ENCODE data around the gene PGA5.

PGA5 gene

DNA sequence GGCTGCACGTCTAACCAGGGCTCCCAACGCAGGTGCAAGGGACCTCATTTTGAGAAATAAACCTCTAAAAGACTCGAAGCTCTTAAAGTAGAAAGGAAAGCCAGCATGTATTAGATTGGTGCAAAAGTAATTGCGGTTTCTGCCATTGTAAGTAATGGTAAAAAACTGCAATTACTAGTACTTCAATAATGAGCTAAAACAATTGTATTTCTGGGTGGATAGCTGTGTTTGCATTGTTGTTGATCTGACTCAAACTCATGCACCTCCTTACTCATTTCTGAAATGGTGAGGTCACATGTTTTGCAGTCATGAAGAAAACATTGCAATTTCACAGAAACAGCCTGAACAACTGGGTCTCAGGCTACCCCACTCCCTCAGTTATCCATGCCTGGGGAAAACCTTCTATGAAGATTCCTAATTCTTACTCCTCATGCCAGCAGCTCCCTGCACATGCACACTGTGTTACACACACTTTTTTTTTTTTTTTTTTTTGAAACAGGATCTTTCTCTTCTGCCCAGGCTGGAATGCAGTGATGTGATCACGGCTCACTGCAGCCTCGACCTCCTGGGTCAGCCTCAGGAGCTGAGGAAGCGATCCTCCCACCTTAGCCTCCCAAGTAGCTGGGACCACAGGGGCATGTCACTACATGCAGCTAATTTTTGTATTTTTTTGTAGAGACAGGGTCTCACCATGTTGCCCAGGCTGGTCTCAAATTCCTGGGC lies 29.5 kb downstream of the PGA5 start:
- peaks cover under 1% of the 10 kb centered on the region for H3K36me3 Mint-ChIP-seq (ENCODE audit: low read depth)
- peaks cover 8% of the 10 kb centered on the region for H3K4me1 Mint-ChIP-seq (ENCODE audit: low read depth)
- peak overlapping the region; percentile 78 for H3K27ac Mint-ChIP-seq
- no peaks in the 10 kb centered on the region for H3K27me3 Mint-ChIP-seq (ENCODE audit: low read depth)
- no peaks in the 10 kb centered on the region for H3K9me3 Mint-ChIP-seq
- H3K4me3 Mint-ChIP-seq: no peak overlapping the region

DNA sequence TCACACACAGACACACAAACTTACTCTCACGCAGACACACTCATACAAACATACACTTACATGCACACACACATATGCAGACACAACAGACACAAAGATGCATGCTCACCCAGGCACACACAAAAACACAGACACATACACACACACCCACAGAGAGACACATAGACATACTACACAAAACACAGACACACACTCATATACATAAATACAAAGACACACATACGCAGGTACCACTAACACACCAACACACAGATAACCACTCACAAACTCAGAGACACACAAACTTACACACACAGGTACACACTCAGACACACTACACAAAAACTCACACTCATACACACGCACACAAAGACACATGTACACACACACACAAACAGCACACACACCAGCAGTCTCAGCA lies 31.8 kb downstream of the PGA5 start:
- peaks cover 8% of the 10 kb centered on the region for H3K4me1 Mint-ChIP-seq (ENCODE audit: low read depth)
- H3K36me3 Mint-ChIP-seq (ENCODE audit: low read depth): no peaks in the 10 kb centered on the region
- H3K9me3 Mint-ChIP-seq: no peaks in the 10 kb centered on the region

DNA sequence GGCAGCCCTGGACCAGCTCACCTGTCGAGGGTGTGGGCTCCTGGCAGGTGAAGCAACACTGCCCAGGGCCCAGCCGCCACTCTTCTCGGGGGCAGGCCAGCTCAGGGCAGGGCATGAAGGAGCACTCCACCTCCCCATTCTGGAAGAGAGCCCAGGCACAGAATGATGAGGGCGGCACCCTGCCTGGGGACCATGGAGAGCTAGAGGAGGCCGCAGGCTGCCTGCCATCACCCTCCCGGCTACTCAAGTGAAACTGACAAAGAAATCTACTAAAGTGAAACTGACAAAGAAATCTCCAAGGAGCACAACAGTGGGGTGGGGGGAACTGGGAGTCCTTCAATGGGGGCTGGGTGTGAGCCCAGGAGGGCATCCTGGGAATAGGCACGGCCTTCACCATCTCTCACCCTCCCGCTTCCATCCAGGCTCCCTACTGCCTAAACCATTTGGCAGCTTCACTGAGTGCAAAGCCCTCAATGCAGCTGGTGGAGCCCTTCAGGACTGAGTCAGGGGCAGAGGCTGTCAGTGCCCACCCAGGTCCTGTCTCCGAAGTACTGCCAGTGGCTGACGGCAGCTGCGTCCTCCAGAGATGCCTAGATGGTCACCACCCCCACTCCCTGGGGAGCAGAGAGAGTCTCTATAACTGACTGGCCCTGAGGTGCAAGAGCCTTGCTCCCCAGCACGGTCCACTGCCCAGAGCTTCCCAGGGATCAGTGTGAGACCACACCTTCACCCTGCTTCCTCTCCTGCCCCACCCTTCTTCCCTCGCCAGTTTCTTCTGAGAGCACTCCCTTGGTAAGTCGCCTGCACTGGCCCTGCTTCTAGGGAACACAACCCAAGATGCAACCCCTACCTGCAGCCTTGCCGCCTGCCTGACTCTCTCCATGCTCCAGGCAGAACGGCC lies 32.5 kb downstream of the PGA5 start:
- Mint-ChIP-seq H3K4me1 (ENCODE audit: low read depth) (peaks cover 8% of the 10 kb centered on the region), H3K4me3 (no peak overlapping the region), H3K27ac (no peak overlapping the region), H3K36me3 (ENCODE audit: low read depth) (no peaks in the 10 kb centered on the region), H3K9me3 (no peaks in the 10 kb centered on the region), H3K27me3 (ENCODE audit: low read depth) (no peaks in the 10 kb centered on the region)

More for the DNA sequence above, 31.8 kb downstream of the PGA5 start:
- Mint-ChIP-seq H3K27ac (no peak overlapping the region), H3K27me3 (ENCODE audit: low read depth) (no peaks in the 10 kb centered on the region), H3K4me3 (no peak overlapping the region)

DNA sequence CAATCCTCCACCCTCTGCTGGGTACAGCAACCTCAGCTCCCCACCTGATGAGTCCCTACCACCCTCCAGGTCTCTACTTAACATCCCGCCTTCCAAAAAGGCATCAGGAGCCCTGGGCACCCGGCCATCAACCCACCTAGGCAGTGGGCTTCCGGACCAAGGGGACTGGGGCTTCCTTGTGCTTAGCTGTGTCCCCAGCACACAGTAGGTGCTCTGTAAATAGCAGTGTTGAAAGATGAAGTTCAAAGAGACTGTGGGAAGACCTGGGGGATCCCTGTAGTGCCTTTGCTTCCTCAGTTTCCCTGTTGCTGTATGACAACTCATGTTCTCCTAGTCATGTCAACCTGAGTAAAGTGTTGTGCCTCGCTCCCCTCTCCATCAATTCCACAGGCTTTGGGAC lies 33.1 kb downstream of the PGA5 start:
- Mint-ChIP-seq H3K36me3 (ENCODE audit: low read depth) (no peaks in the 10 kb centered on the region), H3K27ac (no peak overlapping the region), H3K9me3 (no peaks in the 10 kb centered on the region), H3K27me3 (ENCODE audit: low read depth) (no peaks in the 10 kb centered on the region), H3K4me3 (no peak overlapping the region), H3K4me1 (ENCODE audit: low read depth) (peaks cover 6% of the 10 kb centered on the region)

DNA sequence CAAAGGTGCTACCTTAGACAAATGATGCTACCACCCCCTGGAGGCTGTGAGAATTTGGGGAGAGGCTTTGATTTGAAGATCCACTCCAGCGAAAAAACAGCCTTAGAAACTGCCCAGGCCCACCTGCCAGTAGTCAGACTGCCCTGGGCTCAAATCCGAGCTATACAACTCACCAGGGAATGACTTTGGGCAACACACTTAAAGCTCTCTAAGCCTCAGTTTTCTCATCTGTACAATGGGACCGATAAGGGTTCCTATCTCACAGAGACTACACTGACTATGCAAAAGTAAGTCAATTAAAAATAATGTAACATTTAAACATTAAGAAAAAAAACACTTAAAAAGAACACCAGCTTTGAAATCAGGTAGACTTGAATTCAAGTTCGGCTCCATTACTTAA lies 34.2 kb downstream of the PGA5 start:
- Mint-ChIP-seq H3K4me1 (ENCODE audit: low read depth) (peaks cover 4% of the 10 kb centered on the region), H3K27me3 (ENCODE audit: low read depth) (no peaks in the 10 kb centered on the region), H3K27ac (no peak overlapping the region), H3K4me3 (no peak overlapping the region), H3K36me3 (ENCODE audit: low read depth) (no peaks in the 10 kb centered on the region), H3K9me3 (no peaks in the 10 kb centered on the region)

DNA sequence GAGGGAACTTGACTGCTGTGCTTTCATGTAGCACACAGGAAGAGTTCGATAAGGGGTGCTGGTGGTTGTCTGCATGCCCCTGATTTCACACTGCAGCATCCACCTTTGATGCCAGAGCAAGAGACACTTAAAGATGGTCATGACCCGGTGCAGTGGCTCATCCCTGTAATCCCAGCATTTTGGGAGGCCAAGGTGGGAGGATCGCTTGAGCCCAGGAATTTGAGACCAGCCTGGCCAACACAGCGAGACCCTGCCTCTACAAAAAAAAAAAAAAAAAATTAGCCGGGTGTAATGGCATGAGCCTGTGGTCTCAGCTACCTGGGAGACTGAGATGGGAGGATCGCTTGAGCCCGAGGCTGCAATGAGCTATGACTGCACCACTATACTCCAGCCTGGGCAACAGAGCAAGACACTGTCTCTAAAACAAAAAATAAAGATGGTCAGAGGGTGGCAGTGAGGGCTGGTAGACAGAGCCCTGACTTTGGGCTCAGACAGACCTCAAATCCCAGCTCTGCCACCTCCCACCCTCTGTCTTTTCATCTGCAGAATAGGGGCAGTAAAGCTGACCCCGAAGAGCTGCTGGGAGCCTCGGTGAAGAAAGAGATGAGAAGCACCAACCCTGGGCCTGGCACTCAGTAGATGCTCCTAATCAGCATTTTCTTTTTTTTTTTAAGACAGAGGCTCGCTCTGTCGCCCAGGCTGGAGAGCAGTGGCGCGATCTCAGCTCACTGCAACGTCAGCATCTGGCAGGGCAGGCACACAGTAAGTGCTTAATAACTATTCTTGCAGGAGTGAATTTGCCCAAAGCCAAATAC lies 36.4 kb downstream of the PGA5 start:
- no peak overlapping the region for H3K4me3 Mint-ChIP-seq
- H3K27me3 Mint-ChIP-seq (ENCODE audit: low read depth): no peaks in the 10 kb centered on the region
- peaks cover 3% of the 10 kb centered on the region for H3K4me1 Mint-ChIP-seq (ENCODE audit: low read depth)
- no peak overlapping the region for H3K27ac Mint-ChIP-seq
- no peaks in the 10 kb centered on the region for H3K36me3 Mint-ChIP-seq (ENCODE audit: low read depth)
- no peaks in the 10 kb centered on the region for H3K9me3 Mint-ChIP-seq

DNA sequence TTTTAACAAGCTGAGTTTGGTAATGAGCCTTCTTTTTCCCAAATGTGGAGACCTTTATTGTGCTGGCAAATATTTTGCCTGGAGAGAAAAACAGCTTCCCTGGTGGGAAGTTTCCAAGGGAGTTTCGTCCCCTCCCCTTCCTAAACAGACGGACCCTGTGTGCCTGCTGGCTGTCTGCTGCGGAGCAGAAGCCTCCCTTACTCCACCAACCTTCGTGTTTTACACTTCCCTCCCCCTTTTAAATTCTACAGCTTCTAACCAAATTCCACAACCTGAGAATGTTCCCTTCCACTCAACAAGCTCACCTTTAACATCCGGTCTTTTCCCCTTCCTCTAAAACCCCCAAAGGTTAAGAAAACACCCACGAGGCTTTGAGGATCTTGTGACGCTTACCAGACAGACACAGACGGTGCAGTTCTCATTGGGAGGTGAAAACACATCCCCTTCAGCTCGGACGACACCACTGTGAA lies 37.1 kb downstream of the PGA5 start:
- peaks cover 3% of the 10 kb centered on the region for H3K4me1 Mint-ChIP-seq (ENCODE audit: low read depth)
- H3K36me3 Mint-ChIP-seq (ENCODE audit: low read depth): no peaks in the 10 kb centered on the region
- H3K9me3 Mint-ChIP-seq: no peaks in the 10 kb centered on the region
- no peak overlapping the region for H3K4me3 Mint-ChIP-seq
- H3K27ac Mint-ChIP-seq: no peak overlapping the region
- H3K27me3 Mint-ChIP-seq (ENCODE audit: low read depth): no peaks in the 10 kb centered on the region

DNA sequence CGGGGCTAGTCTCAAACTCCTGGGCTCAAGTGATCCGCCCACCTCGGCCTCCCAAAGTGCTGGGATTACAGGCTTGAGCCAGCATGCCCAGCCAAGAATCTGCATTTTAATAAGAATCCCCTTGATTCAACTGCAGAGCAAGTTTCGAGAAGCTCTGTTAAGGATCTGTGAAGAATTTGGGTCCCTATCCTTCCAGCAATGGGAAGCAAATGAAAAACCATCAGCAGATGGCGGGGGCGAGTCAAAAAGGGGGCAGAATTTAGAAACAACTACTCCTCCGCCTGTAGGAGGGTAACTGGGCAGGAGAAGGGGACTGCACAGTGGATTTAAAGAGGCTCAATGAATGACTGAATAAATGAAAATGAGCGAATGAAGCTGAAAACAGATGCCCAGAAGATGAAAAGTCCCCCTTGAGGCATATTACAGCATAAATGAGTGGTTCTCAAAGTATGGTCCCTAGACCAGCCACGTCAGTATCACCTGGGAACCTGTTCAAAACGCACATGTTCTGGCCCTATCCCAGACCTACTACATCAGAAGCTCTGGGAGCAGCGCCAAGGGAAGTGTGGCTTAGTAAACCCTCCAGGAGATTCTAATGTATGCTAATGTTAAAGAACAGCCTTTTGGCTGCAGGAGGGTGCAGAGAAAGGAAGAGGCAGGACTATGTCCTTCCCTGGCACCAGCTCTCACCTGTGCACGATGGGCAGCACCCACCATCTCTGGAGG lies 39.1 kb downstream of the PGA5 start:
- H3K36me3 Mint-ChIP-seq (ENCODE audit: low read depth): no peaks in the 10 kb centered on the region
- no peak overlapping the region for H3K27ac Mint-ChIP-seq
- no peaks in the 10 kb centered on the region for H3K27me3 Mint-ChIP-seq (ENCODE audit: low read depth)
- H3K4me1 Mint-ChIP-seq (ENCODE audit: low read depth): peaks cover 3% of the 10 kb centered on the region
- no peak overlapping the region for H3K4me3 Mint-ChIP-seq
- H3K9me3 Mint-ChIP-seq: no peaks in the 10 kb centered on the region

DNA sequence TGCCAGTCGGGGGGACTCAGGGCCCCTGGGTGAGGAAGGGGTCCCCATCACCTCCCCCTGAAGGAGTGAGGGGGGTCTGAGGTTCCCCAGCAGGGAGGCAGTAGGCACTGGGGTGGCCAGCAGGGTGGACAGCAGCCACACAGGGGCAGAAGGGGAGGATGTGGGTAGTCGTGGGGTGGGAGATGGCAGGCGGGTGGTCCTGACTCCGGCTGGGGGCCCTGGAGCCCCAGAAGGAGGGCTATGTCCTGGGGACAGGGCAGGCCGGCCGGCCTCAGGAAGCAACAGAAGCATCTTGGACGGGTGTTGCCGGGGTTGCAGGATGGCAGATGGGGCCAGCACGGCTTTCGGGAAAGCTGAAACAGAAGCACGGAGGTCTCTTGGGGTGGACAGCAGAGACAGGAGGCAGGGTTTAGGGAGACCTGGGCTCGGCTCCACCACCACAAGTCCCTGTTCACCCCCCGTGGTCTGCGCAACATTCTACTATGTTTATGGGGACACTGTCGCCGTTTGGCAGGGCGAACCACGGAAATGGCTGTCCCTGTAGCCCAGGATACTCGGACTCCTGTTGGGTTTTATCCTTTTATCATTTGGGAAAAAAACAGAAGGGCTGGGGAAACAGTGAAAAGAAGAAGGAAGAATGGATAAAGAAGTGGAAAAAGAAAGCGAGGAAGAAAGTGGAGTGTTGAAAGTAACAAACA lies 40.1 kb downstream of the PGA5 start:
- Mint-ChIP-seq H3K9me3 (no peaks in the 10 kb centered on the region), H3K27ac (no peak overlapping the region), H3K36me3 (ENCODE audit: low read depth) (no peaks in the 10 kb centered on the region), H3K4me1 (ENCODE audit: low read depth) (peaks cover 3% of the 10 kb centered on the region), H3K27me3 (ENCODE audit: low read depth) (no peaks in the 10 kb centered on the region), H3K4me3 (no peak overlapping the region)

DNA sequence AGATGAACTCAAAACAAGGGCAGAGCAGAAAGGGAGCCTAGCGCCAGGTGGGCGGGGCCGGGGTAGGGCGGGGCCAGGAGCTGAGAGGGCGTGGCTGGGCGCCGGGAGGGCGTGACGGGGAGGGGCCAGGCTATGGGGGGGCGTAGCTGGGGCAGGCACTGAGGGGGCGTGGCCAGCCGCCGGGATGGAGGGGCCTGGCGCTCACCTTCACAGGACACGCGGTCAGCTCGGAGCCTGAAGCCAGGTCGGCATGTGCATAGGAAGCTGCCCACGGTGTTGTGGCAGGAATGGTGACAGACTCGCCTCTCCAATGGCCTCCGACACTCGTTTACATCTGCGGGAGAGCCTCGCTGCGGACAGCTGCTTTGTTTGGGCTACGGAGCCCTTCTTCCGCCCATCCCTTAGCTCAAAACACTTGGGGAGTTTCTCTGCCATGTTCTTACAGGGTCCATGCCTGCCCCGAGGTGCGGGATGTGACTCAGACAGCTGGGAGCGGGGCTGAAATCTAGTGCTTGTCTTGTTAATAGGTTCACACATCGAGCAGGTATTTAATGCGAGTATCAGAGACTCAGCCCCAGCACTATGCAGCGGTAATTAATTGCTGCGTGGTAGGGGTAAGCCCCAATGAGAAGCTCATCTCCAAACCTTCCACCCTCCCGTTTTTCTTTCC lies 40.7 kb downstream of the PGA5 start:
- no peaks in the 10 kb centered on the region for H3K9me3 Mint-ChIP-seq
- no peaks in the 10 kb centered on the region for H3K27me3 Mint-ChIP-seq (ENCODE audit: low read depth)
- H3K4me1 Mint-ChIP-seq (ENCODE audit: low read depth): peaks cover 3% of the 10 kb centered on the region
- H3K27ac Mint-ChIP-seq: no peak overlapping the region
- H3K36me3 Mint-ChIP-seq (ENCODE audit: low read depth): no peaks in the 10 kb centered on the region
- no peak overlapping the region for H3K4me3 Mint-ChIP-seq

DNA sequence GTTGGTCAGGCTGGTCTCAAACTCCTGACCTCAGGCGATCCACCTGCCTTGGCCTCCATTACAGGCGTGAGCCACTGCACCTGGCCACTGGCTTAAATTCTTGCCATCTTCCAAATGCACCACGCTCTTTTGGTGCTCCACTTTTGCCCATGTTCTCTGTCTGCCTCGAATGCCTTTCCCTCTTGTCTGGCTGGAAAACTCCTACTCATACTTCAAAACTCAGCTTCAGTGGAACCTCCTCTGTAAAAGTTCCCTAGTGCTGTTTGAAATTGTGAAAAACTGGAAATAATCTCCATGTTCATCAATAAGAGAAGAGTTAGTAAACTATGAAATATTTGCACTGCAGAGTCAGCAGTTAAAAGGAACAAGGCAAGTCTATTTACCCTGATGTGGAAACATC lies 42.6 kb downstream of the PGA5 start:
- H3K27me3 Mint-ChIP-seq (ENCODE audit: low read depth): no peaks in the 10 kb centered on the region
- H3K27ac Mint-ChIP-seq: no peak overlapping the region
- H3K36me3 Mint-ChIP-seq (ENCODE audit: low read depth): peaks cover 2% of the 10 kb centered on the region
- peaks cover 3% of the 10 kb centered on the region for H3K4me1 Mint-ChIP-seq (ENCODE audit: low read depth)
- H3K9me3 Mint-ChIP-seq: no peaks in the 10 kb centered on the region
- H3K4me3 Mint-ChIP-seq: no peak overlapping the region

DNA sequence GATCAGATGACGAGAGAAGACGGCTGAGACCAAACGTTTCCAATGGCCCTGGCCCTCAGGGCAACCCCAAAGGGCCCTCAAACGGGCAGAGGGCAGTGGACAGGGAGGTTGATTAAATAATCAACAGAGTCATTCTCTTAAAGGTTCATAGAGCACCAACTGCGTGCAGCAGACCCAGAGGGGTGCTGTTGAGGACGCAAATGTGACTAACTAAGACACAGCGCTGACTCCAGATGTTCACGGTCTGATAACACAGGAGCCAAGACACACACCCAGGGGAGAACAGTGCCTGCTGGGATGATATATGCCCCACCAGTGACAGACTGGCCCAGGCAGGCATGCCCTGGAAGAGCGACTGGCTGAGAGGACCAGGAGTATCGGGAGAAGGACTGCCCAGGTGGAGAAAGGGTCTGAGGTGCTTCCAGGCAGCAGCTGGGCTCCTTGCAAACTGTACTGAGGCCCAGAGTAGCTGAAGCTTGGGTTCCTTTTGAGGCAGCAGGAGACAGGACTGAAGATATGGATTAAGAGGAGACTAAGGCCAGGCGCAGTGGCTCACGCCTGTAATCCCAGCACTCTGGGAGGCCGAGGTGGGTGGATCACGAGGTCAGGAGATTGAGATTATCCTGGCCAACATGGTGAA lies 46.5 kb downstream of the PGA5 start:
- Mint-ChIP-seq H3K27ac (no peak overlapping the region), H3K4me3 (no peak overlapping the region), H3K27me3 (ENCODE audit: low read depth) (peaks cover 4% of the 10 kb centered on the region), H3K9me3 (no peaks in the 10 kb centered on the region), H3K4me1 (ENCODE audit: low read depth) (no peaks in the 10 kb centered on the region), H3K36me3 (ENCODE audit: low read depth) (peaks cover 2% of the 10 kb centered on the region)
